Natural killer cell (primary cell): ENCODE results near the gene ASB1. TPM values are rescaled to one million over a fixed set of nuclear protein-coding genes. Genes with fewer than 3 reads are reported as not detected.

Experiments used
- ATAC-seq, 3 donors: fragments of 150-1000 bp in 2 of 3; fragments of 200-7000 bp in 1 of 3; cut with Tn5 transposase; 1 replicate in 1 of 3; 2 replicates in 2 of 3; pipeline ENCODE4 v1.10.0; 2021; ENCODE audit warnings: mild to moderate bottlenecking in 2 of 3, moderate library complexity in 2 of 3
- DNase-seq, 2 donors: peaks; one replicate each; pipeline versions ENCODE4 v3.0.0 to v3.0.0-alpha.2; 2013 to 2021; ENCODE audit warnings: mixed read lengths in 1 of 2
- H3K27ac ChIP-seq: one replicate; pipeline ENCODE4 v1.5.1; 2013; ENCODE audit warnings: mild to moderate bottlenecking, low read length
- H3K27me3 ChIP-seq: one replicate; pipeline ENCODE4 v1.6.1; 2013; ENCODE audit warnings: low read length; ENCODE audit not compliant: control insufficient read depth, insufficient read depth
- H3K36me3 ChIP-seq: one replicate; pipeline ENCODE4 v1.6.1; 2013; ENCODE audit warnings: low read length; ENCODE audit not compliant: control insufficient read depth, insufficient read depth
- H3K4me1 ChIP-seq: one replicate; pipeline ENCODE4 v1.6.1; 2013; ENCODE audit warnings: low read length; ENCODE audit not compliant: control insufficient read depth, insufficient read depth
- H3K4me3 ChIP-seq: one replicate; pipeline ENCODE4 v1.5.1; 2013; ENCODE audit warnings: low read length
- H3K9me3 ChIP-seq: one replicate; pipeline ENCODE4 v1.6.1; 2013; ENCODE audit warnings: low read length; ENCODE audit not compliant: control insufficient read depth, insufficient read depth
- H3K27ac Mint-ChIP-seq, 2 donors: one replicate each; pipeline ENCODE4 v1.8.0; 2022; ENCODE audit warnings: mild to moderate bottlenecking in 2 of 2, mixed read lengths in 2 of 2, moderate library complexity in 1 of 2
- H3K27me3 Mint-ChIP-seq, 2 donors: one replicate each; pipeline ENCODE4 v1.8.0; 2022; ENCODE audit warnings: low read depth in 2 of 2, mixed read lengths in 2 of 2
- H3K36me3 Mint-ChIP-seq: one replicate; pipeline ENCODE4 v1.8.0; 2022; ENCODE audit warnings: mixed read lengths
- H3K4me1 Mint-ChIP-seq, 2 donors: one replicate each; pipeline ENCODE4 v1.8.0; 2022; ENCODE audit warnings: mixed read lengths in 2 of 2
- H3K4me3 Mint-ChIP-seq: one replicate; pipeline ENCODE4 v1.8.0; 2022; ENCODE audit warnings: mild to moderate bottlenecking, moderate library complexity, mixed read lengths
- H3K9me3 Mint-ChIP-seq, 2 donors: one replicate each; pipeline ENCODE4 v1.8.0; 2022; ENCODE audit warnings: mixed read lengths in 2 of 2
- CTCF ChIP-seq: fragments of 200-600 bp; IDR thresholded peaks from one replicate; pipeline ENCODE4 v1.8.0; 2022; ENCODE audit warnings: antibody characterized with exemption
- WGBS: methylation state at CpG from one replicate; pipeline ENCODE4 v1.1.7; 2013; ENCODE audit warnings: missing lambda C conversion rate; ENCODE audit not compliant: insufficient coverage; 5-methylcytosine and 5-hydroxymethylcytosine counted together
- intact Hi-C: fragments of 100-400 bp; cut with micrococcal nuclease; formaldehyde crosslinking; loops from one replicate; pipeline ENCODE4 v1.14.2; 2022
- total RNA-seq, 4 donors: library from RNA; stranded (reverse); fragments of 120-200 nt in 1 of 4; gene quantifications; one replicate each; pipeline versions ENCODE4 v1.2.3 to v1.2.4, GENCODE V29; 2013 to 2022

Gene ASB1
- total RNA-seq, 3 donors from 2014 or later (not counting 1 experiment from before 2014, with no cell fraction given): 38.3 to 47.5 (median 38.9) TPM

DNA sequence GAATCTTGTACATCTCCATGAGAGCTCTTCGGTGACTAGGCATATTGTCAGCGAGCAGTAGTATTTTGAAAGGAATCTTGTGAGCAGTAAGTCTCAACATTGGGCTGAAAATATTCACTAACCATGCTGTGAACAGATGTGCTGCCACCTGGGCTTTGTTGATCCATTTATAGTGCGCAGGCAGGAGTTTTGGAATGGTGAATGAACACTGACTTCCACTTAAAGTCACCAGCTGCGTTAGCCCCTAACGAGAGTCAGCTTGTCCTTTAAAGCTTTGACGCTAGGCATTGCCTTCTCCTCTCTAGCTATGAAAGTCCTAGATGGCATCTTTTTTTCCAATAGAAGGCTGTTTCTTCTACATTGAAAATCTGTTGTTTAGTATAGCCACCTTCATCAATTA, 4.1 kb downstream of the ASB1 start:
- intact Hi-C loops: no loop called here
- WGBS: 95% methylated on average over 6 of the region's 6 CpGs
- peak overlapping the region; percentile 90 to 91 for H3K27ac Mint-ChIP-seq
- ATAC-seq: no peak
- Histone ChIP-seq H3K4me3 (no peak overlapping the region), H3K27ac (no peak overlapping the region), H3K36me3 (peaks cover 26% of the 10 kb centered on the region), H3K9me3 (no peaks in the 10 kb centered on the region), H3K27me3 (no peaks in the 10 kb centered on the region), H3K4me1 (peaks cover 25% of the 10 kb centered on the region)
- no peaks in the 10 kb centered on the region for H3K9me3 Mint-ChIP-seq
- H3K36me3 Mint-ChIP-seq: peaks cover 13% of the 10 kb centered on the region
- H3K4me1 Mint-ChIP-seq: peaks cover 66 to 75% of the 10 kb centered on the region in 2 donors
- no peaks in the 10 kb centered on the region for H3K27me3 Mint-ChIP-seq
- no peak for DNase-seq
- no peak for TF ChIP-seq CTCF
- H3K4me3 Mint-ChIP-seq: no peak overlapping the region

- no peak for TF ChIP-seq CTCF
- no peaks in the 10 kb centered on the region for H3K9me3 Mint-ChIP-seq
- no peak for DNase-seq
- H3K27ac Mint-ChIP-seq: peak overlapping the region; percentile 77 to 90
- H3K4me3 ChIP-seq: no peak overlapping the region
- 57% methylated on average over 1 of the region's 1 CpG for whole genome bisulfite sequencing
- no peak overlapping the region for H3K4me3 Mint-ChIP-seq
- H3K27me3 ChIP-seq: no peaks in the 10 kb centered on the region
- H3K36me3 ChIP-seq: peaks cover 31% of the 10 kb centered on the region
- no peaks in the 10 kb centered on the region for H3K9me3 ChIP-seq
- H3K4me1 Mint-ChIP-seq: peaks cover 65 to 69% of the 10 kb centered on the region in 2 donors
- no peak for ATAC-seq
- H3K36me3 Mint-ChIP-seq: peaks cover 20% of the 10 kb centered on the region
- no peak overlapping the region for H3K27ac ChIP-seq
- H3K27me3 Mint-ChIP-seq: no peaks in the 10 kb centered on the region
- intact Hi-C loops: no loop called here
- H3K4me1 ChIP-seq: peaks cover 19% of the 10 kb centered on the region
These were observed 4.7 kb downstream of the ASB1 start for GRCh38 chr2:238431456-238431855.

DNA sequence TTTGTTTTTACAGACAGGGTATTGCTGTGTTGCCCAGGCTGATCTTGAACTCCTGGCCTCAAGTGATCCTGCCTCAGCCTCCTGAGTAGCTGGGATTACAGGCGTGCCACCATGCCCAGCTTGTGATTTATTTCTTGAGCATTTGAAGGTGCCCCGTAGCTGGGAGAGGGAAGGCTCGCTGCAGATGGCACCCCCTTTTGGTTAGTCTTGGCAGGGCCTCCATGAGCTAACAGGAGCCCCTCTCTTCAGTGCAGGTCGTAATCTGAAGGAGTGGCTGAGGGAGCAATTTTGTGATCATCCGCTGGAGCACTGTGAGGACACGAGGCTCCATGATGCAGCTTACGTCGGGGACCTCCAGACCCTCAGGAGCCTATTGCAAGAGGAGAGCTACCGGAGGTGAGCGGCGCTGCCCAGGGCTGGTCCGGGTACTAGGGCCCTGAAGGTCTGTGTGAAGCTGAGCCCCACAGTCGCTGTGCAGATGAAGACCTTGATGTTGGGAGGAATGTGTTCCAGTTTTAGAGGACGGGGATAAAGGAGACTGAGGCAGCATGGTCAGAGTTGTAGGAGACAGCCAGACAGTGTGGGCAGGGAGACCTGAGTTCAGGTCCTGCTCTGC, 6.7 kb downstream of the ASB1 start:
- peak overlapping the region; percentile 77 to 90 for H3K27ac Mint-ChIP-seq
- Histone ChIP-seq H3K27me3 (no peaks in the 10 kb centered on the region), H3K36me3 (peaks cover 46% of the 10 kb centered on the region), H3K4me3 (no peak overlapping the region), H3K27ac (no peak overlapping the region), H3K4me1 (peaks cover 6% of the 10 kb centered on the region), H3K9me3 (no peaks in the 10 kb centered on the region)
- ATAC-seq (no peak), DNase-seq (no peak)
- H3K4me3 Mint-ChIP-seq: no peak overlapping the region
- peaks cover 26% of the 10 kb centered on the region for H3K36me3 Mint-ChIP-seq
- 91% methylated on average over 14 of the region's 14 CpGs for WGBS
- intact Hi-C loops: no loop called here
- no peak for TF ChIP-seq CTCF
- H3K9me3 Mint-ChIP-seq: no peaks in the 10 kb centered on the region
- H3K27me3 Mint-ChIP-seq: no peaks in the 10 kb centered on the region
- H3K4me1 Mint-ChIP-seq: peaks cover 64 to 66% of the 10 kb centered on the region in 2 donors
